ENCODE measurements around the gene DMRTC1.
"Not testable (repeated sequence)": the region's sequence is repeated elsewhere in the genome, so short reads cannot be mapped to it uniquely, and the experiment has no call there.

- not testable (repeated sequence) for TF ChIP-seq POLR2A (IDR thresholded peaks at IDR 0.05; ENCODE audit: low read length); GATA1 (IDR thresholded peaks at IDR 0.05; ENCODE audit: low read depth, low read length)
Measured at GRCh38 chrX:72932283-72932682, 11.4 kb downstream of the DMRTC1 start.
